IMR-90 (cell line): ENCODE data around the gene FAF1. TPM values are rescaled to one million over a fixed set of nuclear protein-coding genes. Genes with fewer than 3 reads are reported as not detected.

Experiments
- ATAC-seq: fragments of 200-7000 bp; cut with Tn5 transposase; 2 replicates; pipeline ENCODE4 v1.9.1; 2020; ENCODE audit warnings: low read depth, mild to moderate bottlenecking, moderate library complexity
- BruUV-seq: library from RNA; stranded (reverse); fragments of 400-500 nt; replicated peaks from 2 replicates; lab custom pipeline; 2021; lab: Mats Ljungman, UMichigan
- CTCF ChIA-PET: fragments of 300-600 bp; formaldehyde crosslinking; extraction: SDS; loops from one replicate; lab custom pipeline; 2021; ENCODE audit warnings: antibody characterized with exemption; lab: Yijun Ruan, JAX
- POLR2A ChIA-PET: fragments of 300-600 bp; sonication (Branson Sonifier 250); formaldehyde crosslinking; loops from one replicate; lab custom pipeline; 2022; ENCODE audit warnings: antibody characterized with exemption; ENCODE audit not compliant: unreplicated experiment; lab: Charles Lee
- DNase-seq: peaks from one replicate; pipeline ENCODE4 v3.0.0; 2013
- H2AFZ ChIP-seq: replicated peaks from 2 replicates; pipeline ENCODE3; 2013; ENCODE audit warnings: low read length, mild to moderate bottlenecking; ENCODE audit not compliant: poor library complexity
- H2AK5ac ChIP-seq: 2 replicates; pipeline ENCODE4 v1.6.1; 2013; ENCODE audit warnings: low read depth, low read length, inconsistent platforms
- H2AK9ac ChIP-seq: replicated peaks from 2 replicates; pipeline ENCODE3; 2013; ENCODE audit warnings: mild to moderate bottlenecking, low read depth, low read length, moderate library complexity; ENCODE audit not compliant: poor library complexity
- H2BK120ac ChIP-seq: 2 replicates; pipeline ENCODE4 v1.6.1; 2013; ENCODE audit warnings: low read depth, low read length, inconsistent platforms
- H2BK15ac ChIP-seq: 3 replicates; pipeline ENCODE4 v1.6.1; 2013; ENCODE audit warnings: low read depth, low read length, inconsistent platforms
- H2BK20ac ChIP-seq: 2 replicates; pipeline ENCODE4 v1.6.1; 2013; ENCODE audit warnings: low read depth, mild to moderate bottlenecking, inconsistent platforms, low read length, moderate library complexity
- H2BK5ac ChIP-seq: 2 replicates; pipeline ENCODE4 v1.6.1; 2013; ENCODE audit warnings: mild to moderate bottlenecking, low read depth, low read length, inconsistent platforms; ENCODE audit not compliant: poor library complexity, severe bottlenecking
- H3K14ac ChIP-seq: replicated peaks from 2 replicates; pipeline ENCODE4 v1.6.1; 2013; ENCODE audit warnings: low read depth, low read length, inconsistent platforms
- H3K18ac ChIP-seq: 2 replicates; pipeline ENCODE4 v1.6.1; 2013; ENCODE audit warnings: low read depth, low read length, control low read depth
- H3K23ac ChIP-seq: 2 replicates; pipeline ENCODE4 v1.6.1; 2013; ENCODE audit warnings: low read depth, low read length, inconsistent platforms
- H3K27ac ChIP-seq: 2 replicates; pipeline ENCODE4 v1.5.1; 2013; ENCODE audit warnings: mild to moderate bottlenecking, control low read depth, low read length; ENCODE audit not compliant: insufficient read depth
- H3K27me3 ChIP-seq: 2 replicates; pipeline ENCODE4 v1.6.1; 2013; ENCODE audit warnings: low read length; ENCODE audit not compliant: control insufficient read depth, insufficient read depth
- H3K36me3 ChIP-seq: 2 replicates; pipeline ENCODE4 v1.6.1; 2013; ENCODE audit warnings: low read length, mixed read lengths; ENCODE audit not compliant: control insufficient read depth, insufficient read depth
- H3K4ac ChIP-seq: 2 replicates; pipeline ENCODE4 v1.6.1; 2013; ENCODE audit warnings: low read depth, low read length, inconsistent platforms
- H3K4me1 ChIP-seq: 2 replicates; pipeline ENCODE4 v1.6.1; 2013; ENCODE audit warnings: low read length, mixed read lengths; ENCODE audit not compliant: control insufficient read depth, insufficient read depth
- H3K4me2 ChIP-seq: 2 replicates; pipeline ENCODE4 v1.6.1; 2013; ENCODE audit warnings: low read depth, mild to moderate bottlenecking, control low read depth, low read length, moderate library complexity
- H3K4me3 ChIP-seq: 2 replicates; pipeline ENCODE4 v1.5.1; 2013; ENCODE audit warnings: low read depth, mild to moderate bottlenecking, control low read depth, low read length, moderate library complexity; ENCODE audit not compliant: insufficient read depth
- H3K56ac ChIP-seq: 2 replicates; pipeline ENCODE4 v1.6.1; 2013; ENCODE audit warnings: low read length, inconsistent platforms; ENCODE audit not compliant: insufficient read depth; ENCODE audit errors: extremely low read depth
- H3K79me1 ChIP-seq, 2 experiments: 2 replicates each; pipeline ENCODE4 v1.6.1; 2013; ENCODE audit warnings: low read length in 2 of 2, inconsistent platforms in 1 of 2, low read depth in 1 of 2
- H3K9ac ChIP-seq: 2 replicates; pipeline ENCODE4 v1.6.1; 2013; ENCODE audit warnings: low read depth, low read length, control low read depth
- H3K9me1 ChIP-seq: 2 replicates; pipeline ENCODE4 v1.6.1; 2013; ENCODE audit warnings: low read length, inconsistent platforms; ENCODE audit not compliant: insufficient read depth
- H3K9me3 ChIP-seq: 2 replicates; pipeline ENCODE4 v1.6.1; 2013; ENCODE audit warnings: low read length; ENCODE audit not compliant: control insufficient read depth, insufficient read depth
- H4K20me1 ChIP-seq: 2 replicates; pipeline ENCODE4 v1.6.1; 2013; ENCODE audit warnings: low read length, inconsistent platforms; ENCODE audit not compliant: insufficient read depth
- H4K5ac ChIP-seq: 2 replicates; pipeline ENCODE4 v1.6.1; 2013; ENCODE audit warnings: mild to moderate bottlenecking, low read depth, low read length, control low read depth
- H4K8ac ChIP-seq, 2 experiments: 2 replicates each; pipeline ENCODE4 v1.6.1; 2013; ENCODE audit warnings: low read depth in 2 of 2, low read length in 2 of 2, control low read depth in 1 of 2, inconsistent platforms in 1 of 2
- H4K91ac ChIP-seq: 2 replicates; pipeline ENCODE4 v1.6.1; 2013; ENCODE audit warnings: low read depth, low read length, inconsistent platforms; ENCODE audit not compliant: insufficient read depth
- SMC3 ChIP-seq: fragments of 150-350 bp; IDR thresholded peaks from 2 replicates; pipeline ENCODE4 v1.6.1; 2016; ENCODE audit warnings: low read depth, mild to moderate bottlenecking, antibody characterized with exemption, low read length, moderate library complexity
- WGBS, 2 experiments: methylation state at CpG; one replicate each; pipeline versions ENCODE4 v1.1.5 to v1.1.7; 2013; ENCODE audit warnings: missing lambda C conversion rate in 2 of 2; ENCODE audit not compliant: insufficient read length in 1 of 2; ENCODE audit errors: extremely low coverage in 2 of 2; 5-methylcytosine and 5-hydroxymethylcytosine counted together
- dilution Hi-C: fragments of 300-500 bp; cut with HindIII; formaldehyde crosslinking; loops from one replicate; pipeline ENCODE4 v1.14.3; 2018; ENCODE audit warnings: low sequenced_read_pairs; ENCODE audit not compliant: unreplicated experiment
- in situ Hi-C: fragments of 300-500 bp; cut with MboI; formaldehyde crosslinking; loops from 3 replicates; pipeline ENCODE4 v1.14.3; 2019; ENCODE audit warnings: low sequenced_read_pairs, inconsistent platforms, mixed read lengths
- intact Hi-C: fragments of 100-400 bp; cut with micrococcal nuclease; formaldehyde crosslinking; loops from 2 replicates; pipeline ENCODE4 v1.10.0; 2022
- polyA plus RNA-seq, 3 experiments: library from polyadenylated mRNA; depleted of rRNA; stranded (reverse); fragments of >200 nt; gene quantifications; 2 replicates each; pipeline ENCODE4 v1.2.3, GENCODE V29; 2012; ENCODE audit warnings: low replicate concordance in 1 of 3
- total RNA-seq: library from RNA; depleted of rRNA; stranded (reverse); fragments of >200 nt; gene quantifications from 2 replicates; pipeline ENCODE4 v1.2.3, GENCODE V29; 2012

The FAF1 gene
- total and polyA plus RNA-seq, 2 of the 4 experiments (the other 2 are of a cell fraction), result 18.8 to 72.9 TPM

DNA sequence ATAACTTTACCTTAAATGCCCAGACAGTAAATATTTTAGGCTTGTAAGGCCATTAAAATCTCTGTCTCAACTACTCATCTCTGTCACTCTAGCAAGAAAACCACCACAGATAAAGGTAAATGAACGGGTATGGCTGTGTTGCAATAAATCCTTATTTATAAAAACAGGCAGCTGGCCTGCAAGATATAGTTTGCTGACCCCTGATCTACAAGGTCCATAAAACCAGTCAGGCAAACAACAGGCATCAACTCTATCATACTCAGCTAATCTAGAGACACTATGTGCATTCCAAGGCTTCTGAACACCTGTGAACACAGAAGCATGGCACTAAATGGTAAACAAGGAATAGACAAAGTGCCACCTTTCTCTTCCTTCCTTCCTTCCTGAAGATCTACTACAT is 9.7 kb downstream of the FAF1 start:
- Histone ChIP-seq H3K18ac (no peak overlapping the region), H3K4me2 (no peak overlapping the region), H4K91ac (no peak overlapping the region), H4K5ac (no peak overlapping the region), H2AFZ (no peak overlapping the region), H2BK15ac (no peak overlapping the region), H3K27ac (no peak overlapping the region), H4K8ac (no peak overlapping the region), H3K9me1 (0 out of 2 replicates have a peak, but pooled peaks cover 4% of the 10 kb centered on the region), H3K9me3 (no peaks in the 10 kb centered on the region), H3K4me1 (no peaks in the 10 kb centered on the region), H3K79me1 (peaks cover 39 to 50% of the 10 kb centered on the region in 2 experiments), H4K20me1 (peaks cover 24% of the 10 kb centered on the region), H3K23ac (no peak overlapping the region), H3K9ac (no peak overlapping the region), H3K27me3 (no peaks in the 10 kb centered on the region), H2BK120ac (no peak overlapping the region), H2AK9ac (no peak overlapping the region), H3K56ac (no peak overlapping the region), H2BK5ac (no peak overlapping the region), H3K4me3 (no peak overlapping the region), H3K36me3 (no peaks in the 10 kb centered on the region), H3K4ac (no peak overlapping the region), H2AK5ac (no peak overlapping the region), H2BK20ac (no peak overlapping the region), H3K14ac (no peak overlapping the region)
- no peak for TF ChIP-seq SMC3
- dilution Hi-C loops (no loop called here), intact Hi-C loops (no loop called here), in situ Hi-C loops (no loop called here)
- DNase-seq, result no peak
- no CpG with 5 or more reads among the region's 1 CpG for WGBS, 2 experiments
- ChIA-PET CTCF (no interaction called here), POLR2A (no interaction called here)
- no TSS peak for BruUV-seq
- no peak for ATAC-seq
